Dermis blood vessel endothelial cell (primary cell): Measurements from ENCODE around the gene CCL18. TPM values are rescaled to one million over a fixed set of nuclear protein-coding genes. Genes with fewer than 3 reads are reported as not detected.
"Not testable (repeated sequence)": the region's sequence is repeated elsewhere in the genome, so short reads cannot be mapped to it uniquely, and the experiment has no call there.

Experiments
- DNase-seq: peaks from one replicate; pipeline ENCODE4 v3.0.0; 2010
- total RNA-seq: library from RNA; depleted of rRNA; stranded (reverse); fragments of >200 nt; gene quantifications from 2 replicates; pipeline ENCODE4 v1.2.3, GENCODE V29; 2014

The CCL18 gene
- total RNA-seq, 1 donor from 2014 or later = not detected

GRCh38 chr17:36104701-36105181, 40.7 kb downstream of the CCL18 start:
- DNase-seq = no peak

- no peak for DNase-seq
These were observed 41.9 kb downstream of the CCL18 start for GRCh38 chr17:36105781-36106492.

GRCh38 chr17:36106493-36106835, 42.4 kb downstream of the CCL18 start:
- no peak for DNase-seq

- DNase-seq = no peak
These were observed 43.6 kb downstream of the CCL18 start for GRCh38 chr17:36107660-36108059.

- DNase-seq = not testable (repeated sequence)
These were observed 44.2 kb downstream of the CCL18 start for GRCh38 chr17:36108265-36108664.

GRCh38 chr17:36111068-36111490, 47.0 kb downstream of the CCL18 start:
- no peak for DNase-seq

- DNase-seq = no peak
These were observed 48.5 kb downstream of the CCL18 start for GRCh38 chr17:36112572-36112971.

- not testable (repeated sequence) for DNase-seq
These were observed 49.1 kb downstream of the CCL18 start for GRCh38 chr17:36113131-36113530.

GRCh38 chr17:36114971-36115648, 51.0 kb downstream of the CCL18 start:
- not testable (repeated sequence) for DNase-seq

- DNase-seq = not testable (repeated sequence)
These were observed 51.5 kb downstream of the CCL18 start for GRCh38 chr17:36115649-36115977.

- no peak for DNase-seq
These were observed 53.7 kb downstream of the CCL18 start for GRCh38 chr17:36117505-36118382.

- no peak for DNase-seq
These were observed 54.6 kb downstream of the CCL18 start for GRCh38 chr17:36118477-36119353.

GRCh38 chr17:36120221-36120620, 56.1 kb downstream of the CCL18 start:
- DNase-seq = no peak

- not testable (repeated sequence) for DNase-seq
These were observed 57.0 kb downstream of the CCL18 start for GRCh38 chr17:36121099-36121498.

Other genes starting within 250 kb of the CCL18 start
- gene HEATR9, start 195.4 kb upstream of the CCL18 start, total RNA-seq = not detected in 2 replicates
- 0.17 TPM in 1 of 2 replicates, not detected in the other for gene CCL5, start 183.9 kb upstream of the CCL18 start, total RNA-seq
- gene RDM1, start 133.5 kb upstream of the CCL18 start, total RNA-seq = 0.47 and 1.0 TPM in 2 replicates
- gene LYZL6, start 120.6 kb upstream of the CCL18 start, total RNA-seq = not detected in 2 replicates
- gene CCL16, start 82.8 kb upstream of the CCL18 start, total RNA-seq = 0.37 and 0.68 TPM in 2 replicates
- gene CCL14, start 77.5 kb upstream of the CCL18 start, total RNA-seq = 14.2 and 24.2 TPM in 2 replicates
- gene CCL15, start 62.7 kb upstream of the CCL18 start, total RNA-seq = not detected in 2 replicates
- 2.2 and 7.5 TPM in 2 replicates for gene CCL23, start 46.3 kb upstream of the CCL18 start, total RNA-seq
- gene CCL3, start 25.9 kb downstream of the CCL18 start, total RNA-seq = not detected in 2 replicates
- not detected in 2 replicates for gene CCL4, start 39.6 kb downstream of the CCL18 start, total RNA-seq
- 0.85 and 1.6 TPM in 2 replicates for gene TBC1D3B, start 112.4 kb downstream of the CCL18 start, total RNA-seq
- gene CCL3L1, start 132.5 kb downstream of the CCL18 start, total RNA-seq = not detected in 2 replicates
- not detected in 2 replicates for gene CCL4L2, start 146.8 kb downstream of the CCL18 start, total RNA-seq
- gene TBC1D3I, start 200.3 kb downstream of the CCL18 start, total RNA-seq = 0.05 and 0.17 TPM in 2 replicates